GM21619 (cell line): Measurements from ENCODE around the gene SSC4D.

Source experiments
- ATAC-seq: cut with Tn5 transposase; IDR thresholded peaks from one replicate; pipeline ENCODE4 v1.9.1; 2021; ENCODE audit not compliant: unreplicated experiment

Gene SSC4D

GRCh38 chr7:76356115-76356514 is 53.4 kb downstream of the SSC4D start:
- no peak for ATAC-seq

DNA sequence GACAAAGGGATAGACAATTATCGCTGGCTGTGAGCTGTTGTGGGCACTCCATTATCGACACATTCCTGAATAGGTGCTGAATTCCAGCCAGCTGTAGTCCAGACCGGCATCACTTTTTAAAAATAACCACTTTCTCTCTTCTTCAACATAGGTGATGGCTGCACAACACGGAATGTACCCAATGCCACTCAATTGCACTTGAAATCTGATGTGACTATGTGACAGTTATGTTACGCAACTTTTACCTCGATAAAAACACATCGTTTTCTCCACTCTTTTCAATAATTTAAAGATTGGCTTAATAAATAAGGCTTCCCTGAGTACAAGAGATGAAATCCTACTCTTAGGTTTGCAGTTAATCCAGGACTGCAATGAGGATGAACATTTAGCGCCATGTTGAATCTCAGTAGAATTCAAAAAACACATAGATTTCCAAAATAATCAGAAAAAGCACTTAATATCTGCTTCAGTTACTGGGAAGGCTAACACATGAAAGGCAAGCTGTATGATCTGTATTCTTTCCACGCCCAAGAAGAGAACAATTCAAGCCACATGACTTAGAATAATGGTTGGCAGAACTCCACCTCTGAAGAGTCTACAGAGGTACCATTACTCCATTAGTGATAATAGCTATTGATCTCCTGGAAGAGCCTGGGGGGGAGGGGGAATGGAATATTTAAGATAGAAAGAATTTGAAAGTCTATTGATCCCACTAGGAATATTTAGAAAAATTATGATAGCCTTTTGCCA is 54.3 kb downstream of the SSC4D start:
- ATAC-seq, result no peak

DNA sequence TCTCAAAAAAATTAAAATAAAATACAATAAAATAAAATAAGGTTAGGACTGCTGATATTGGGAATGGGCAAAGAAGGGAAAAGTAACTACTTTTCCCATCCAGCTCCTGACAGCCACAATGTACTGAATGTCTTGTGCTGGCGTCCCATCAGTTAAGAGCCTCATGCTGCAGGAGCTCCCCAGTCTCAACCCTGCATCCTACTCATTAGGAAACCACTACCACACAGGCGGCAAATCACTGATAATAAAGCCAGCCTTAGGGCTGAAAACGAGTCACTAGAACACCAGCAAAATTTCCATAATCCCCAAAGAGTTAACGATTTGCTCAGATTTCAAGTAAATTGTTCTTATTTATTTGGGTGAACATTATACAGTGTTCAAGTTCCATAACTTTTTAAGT is 55.0 kb downstream of the SSC4D start:
- no peak for ATAC-seq

DNA sequence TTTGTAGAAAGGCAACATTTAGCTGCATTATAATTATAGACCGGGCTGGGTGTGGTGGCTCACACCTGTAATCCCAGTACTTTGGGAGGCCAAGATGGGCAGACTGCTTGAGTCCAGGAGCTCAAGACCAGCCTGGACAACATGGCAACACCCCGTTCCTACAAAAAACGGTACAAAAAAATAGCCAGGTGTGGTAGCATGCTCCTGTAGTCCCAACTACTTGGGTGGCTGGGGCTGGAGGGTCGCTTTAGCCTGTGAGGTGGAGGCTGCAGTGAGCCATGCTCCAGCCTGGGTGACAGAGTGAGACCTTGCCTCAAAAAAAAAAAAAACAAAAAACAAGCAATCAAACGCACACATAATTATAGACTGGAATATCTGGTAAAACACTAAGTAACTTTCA is 55.8 kb downstream of the SSC4D start:
- no peak for ATAC-seq

DNA sequence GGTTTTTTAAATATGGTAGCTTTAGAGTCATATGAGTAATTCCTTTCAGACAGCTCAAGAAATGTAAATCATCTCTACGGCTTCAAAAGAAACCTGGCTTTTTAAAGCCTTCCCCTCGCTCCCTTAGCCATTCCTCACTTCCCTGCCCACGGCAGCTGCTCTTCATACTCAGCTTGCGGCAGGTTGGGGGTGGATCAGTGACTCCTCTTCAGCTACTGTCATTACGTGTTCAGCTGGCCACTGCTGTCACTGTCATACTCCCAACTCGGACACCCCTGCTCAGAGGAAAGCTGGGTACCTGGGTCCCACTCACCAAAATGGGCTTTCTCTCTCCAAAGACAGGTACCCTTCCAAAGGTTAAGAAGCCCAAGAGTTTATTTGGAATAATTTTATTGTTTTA is 57.3 kb downstream of the SSC4D start:
- ATAC-seq, result no peak

DNA sequence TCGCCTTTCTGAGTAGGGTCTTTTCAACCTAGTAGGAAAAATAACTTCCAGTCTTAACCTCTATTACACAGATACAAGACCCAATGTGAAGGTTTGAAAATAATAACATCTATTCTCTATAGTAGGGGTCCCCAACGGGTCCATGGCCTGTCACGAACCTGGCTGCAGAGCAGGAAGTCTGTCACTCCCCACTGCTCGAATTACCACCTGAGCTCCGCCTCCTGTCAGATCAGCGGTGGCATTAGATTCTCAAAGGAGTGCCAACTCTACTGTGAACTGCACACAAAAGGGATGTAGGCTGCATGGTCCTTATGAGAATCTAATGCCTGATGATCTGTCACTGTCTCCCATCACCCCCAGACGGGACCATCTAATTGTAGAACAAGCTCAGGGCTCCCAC is 58.1 kb downstream of the SSC4D start:
- no peak for ATAC-seq

DNA sequence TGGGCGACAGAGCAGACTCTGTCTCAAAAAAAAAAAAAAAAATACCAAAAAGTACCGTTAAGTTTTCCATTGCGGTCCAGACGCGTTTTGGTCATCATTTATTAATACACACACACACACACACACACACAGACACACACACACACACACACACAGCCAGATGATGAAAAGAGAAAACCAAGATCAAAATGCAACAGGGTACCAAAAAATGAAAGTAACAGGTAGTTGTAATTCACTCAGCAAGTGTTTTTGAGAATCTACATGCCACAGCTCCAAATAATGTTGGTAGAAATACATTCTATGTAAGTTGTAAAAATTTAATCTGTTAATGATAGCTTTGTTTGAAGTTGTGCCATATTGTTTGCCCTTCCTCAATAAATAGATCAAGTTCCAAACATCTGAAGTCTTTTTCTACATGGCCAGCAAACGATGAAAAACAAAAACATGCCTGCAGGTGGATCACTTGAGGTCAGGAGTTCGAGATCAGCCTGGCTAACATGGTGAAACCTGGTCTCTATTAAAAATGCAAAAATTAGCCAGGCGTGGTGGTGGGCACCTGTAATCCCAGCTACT is 60.1 kb downstream of the SSC4D start:
- ATAC-seq, result no peak

DNA sequence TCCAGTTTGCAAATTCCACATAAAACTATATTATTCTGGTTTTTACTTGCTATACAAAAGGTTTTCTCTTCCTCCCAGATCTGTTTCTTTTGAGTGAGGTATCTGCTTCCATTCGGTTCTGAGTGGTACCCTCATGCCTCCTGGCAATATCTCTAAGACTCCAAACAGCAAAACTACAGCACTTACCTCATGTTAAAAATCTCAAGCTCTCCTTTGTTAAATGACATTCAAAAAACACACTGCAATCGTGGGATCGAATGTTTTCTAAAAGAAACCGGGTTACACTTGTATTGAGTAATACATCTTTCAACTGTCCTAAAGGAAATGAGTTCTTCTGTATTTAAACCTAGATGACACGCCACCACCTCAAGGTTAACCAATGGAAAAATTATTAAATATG is 61.8 kb downstream of the SSC4D start:
- ATAC-seq, result no peak

DNA sequence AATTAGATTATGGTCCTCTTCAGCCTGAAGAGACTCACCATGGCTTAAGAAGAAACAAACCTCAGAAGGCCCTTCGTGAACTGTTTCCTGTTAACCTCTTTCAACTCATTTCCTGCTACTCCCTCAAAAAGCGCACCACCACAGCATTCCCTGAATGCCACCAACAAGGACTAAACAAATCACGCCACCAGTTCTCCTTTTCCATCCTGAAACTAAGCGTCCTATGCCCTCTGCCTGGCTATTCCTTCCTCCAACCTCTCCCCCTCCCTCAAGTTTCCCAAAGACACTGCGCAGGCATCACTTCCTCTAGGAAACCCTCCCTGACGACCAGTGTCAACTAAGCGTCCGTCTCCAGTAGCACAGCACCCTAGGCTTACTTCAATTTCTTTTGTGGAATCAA is 62.7 kb downstream of the SSC4D start:
- no peak for ATAC-seq

- ATAC-seq, result no peak
Observed at GRCh38 chr7:76346097-76346496, 63.4 kb downstream of the SSC4D start.

- no peak for ATAC-seq
Observed at GRCh38 chr7:76343931-76344321, 65.6 kb downstream of the SSC4D start.

DNA sequence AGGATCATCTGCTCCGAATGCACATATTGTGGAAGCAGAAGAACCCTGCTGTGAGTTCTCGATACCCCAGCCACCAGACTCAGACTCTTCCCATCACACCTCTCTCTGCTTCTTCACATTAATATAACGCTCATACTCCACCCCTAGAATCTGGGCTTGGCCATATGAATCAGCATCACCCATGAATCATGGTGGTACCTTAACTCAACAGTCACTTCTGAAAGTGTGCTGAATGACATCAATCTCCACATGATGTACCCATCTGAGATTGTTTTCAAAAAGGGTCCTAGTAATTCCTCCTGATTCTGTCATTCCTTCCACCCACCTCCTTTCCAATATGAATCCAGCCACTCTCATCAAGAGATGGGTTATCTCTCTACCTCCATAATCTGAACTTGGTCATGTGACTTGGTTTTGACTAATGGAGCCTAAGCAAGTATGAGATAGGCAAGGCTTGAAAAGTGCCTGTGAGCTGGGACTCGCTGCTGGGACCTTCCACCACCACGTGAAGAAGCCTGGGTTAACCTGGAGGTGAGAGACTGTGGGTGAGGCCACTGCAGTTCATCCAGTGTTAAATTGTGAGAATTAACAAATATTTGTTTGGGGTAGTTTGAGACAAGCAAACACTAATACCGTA is 66.1 kb downstream of the SSC4D start:
- no peak for ATAC-seq

- no peak for ATAC-seq
Observed at GRCh38 chr7:76342222-76342621, 67.3 kb downstream of the SSC4D start.

- no peak for ATAC-seq
Observed at GRCh38 chr7:76340617-76341131, 68.8 kb downstream of the SSC4D start.
